DMS 273 treated with DMSO at 0.1 percent for 48 hours (cell line): ENCODE data around the gene COMMD1.
"Not testable (repeated sequence)": the region's sequence is repeated elsewhere in the genome, so short reads cannot be mapped to it uniquely, and the experiment has no call there.

ENCODE experiments used
- DNase-seq: peaks from one replicate; lab custom pipeline; 2025; lab: John Stamatoyannopoulos, UW

The COMMD1 gene

GRCh38 chr2:61905372-61906185, at the start of gene COMMD1:
TSS of gene COMMD1 (plus strand) at chr2:61905674. CDS start at chr2:61905679, 5 bp downstream.
- DNase-seq, result peak; percentile 30

- DNase-seq, result no peak
Observed at GRCh38 chr2:61857224-61857623, 48.2 kb upstream of the COMMD1 start.

- DNase-seq, result no peak
Observed at GRCh38 chr2:61862085-61862484, 43.4 kb upstream of the COMMD1 start.

- DNase-seq, result not testable (repeated sequence)
Observed at GRCh38 chr2:61866482-61867089, 38.9 kb upstream of the COMMD1 start.

- no peak for DNase-seq
Observed at GRCh38 chr2:61876400-61876799, 29.1 kb upstream of the COMMD1 start.

GRCh38 chr2:61877571-61878245, 27.8 kb upstream of the COMMD1 start:
- DNase-seq, result no peak

- DNase-seq, result no peak
Observed at GRCh38 chr2:61878761-61879160, 26.7 kb upstream of the COMMD1 start.

GRCh38 chr2:61879351-61879750, 26.1 kb upstream of the COMMD1 start:
- DNase-seq, result not testable (repeated sequence)

- no peak for DNase-seq
Observed at GRCh38 chr2:61882850-61883249, 22.6 kb upstream of the COMMD1 start.

- DNase-seq, result no peak
Observed at GRCh38 chr2:61885896-61886603, 19.4 kb upstream of the COMMD1 start.

GRCh38 chr2:61887717-61888266, 17.7 kb upstream of the COMMD1 start:
- no peak for DNase-seq

- peak; percentile 53 for DNase-seq
Observed at GRCh38 chr2:61888267-61889055, 17.0 kb upstream of the COMMD1 start, which contains the start of gene CCT4. TSS of gene CCT4 (minus strand) at chr2:61888656. CDS start at chr2:61888507, 149 bp downstream.

GRCh38 chr2:61898810-61899209, 6.7 kb upstream of the COMMD1 start:
- DNase-seq, result no peak

GRCh38 chr2:61900281-61900680, 5.2 kb upstream of the COMMD1 start:
- no peak for DNase-seq

GRCh38 chr2:61906186-61906470, 654 bp downstream of the COMMD1 start:
- no peak for DNase-seq

- DNase-seq, result no peak
Observed at GRCh38 chr2:61909116-61909515, 3.6 kb downstream of the COMMD1 start.

GRCh38 chr2:61910603-61911002, 5.1 kb downstream of the COMMD1 start:
- DNase-seq, result no peak

GRCh38 chr2:61911510-61911909, 6.0 kb downstream of the COMMD1 start:
- no peak for DNase-seq

- not testable (repeated sequence) for DNase-seq
Observed at GRCh38 chr2:61914794-61915193, 9.3 kb downstream of the COMMD1 start.

- no peak for DNase-seq
Observed at GRCh38 chr2:61920548-61920947, 15.1 kb downstream of the COMMD1 start.

- no peak for DNase-seq
Observed at GRCh38 chr2:61922714-61923113, 17.2 kb downstream of the COMMD1 start.
